Stimulated activated naive B cell treated with anti-CD40 and anti-IgM and Interleukin-4, amounts not matched to agents 10 μg/mL and 1 μg/mL and 100 μg/mL, for 72 hours (primary cell): ENCODE data around the gene VSX2.

Experiments used
- ATAC-seq, 2 donors: fragments of 150-1000 bp; cut with Tn5 transposase; replicated peaks; 2 replicates each; pipeline ENCODE4 v1.10.0; 2021; ENCODE audit warnings: moderate library complexity in 1 of 2
- DNase-seq: peaks from one replicate; pipeline ENCODE4 v3.0.0; 2021
- H3K27ac Mint-ChIP-seq: one replicate; pipeline ENCODE4 v1.8.0; 2022; ENCODE audit warnings: mild to moderate bottlenecking, mixed read lengths
- H3K27me3 Mint-ChIP-seq, 2 donors: one replicate each; pipeline ENCODE4 v1.8.0; 2022; ENCODE audit warnings: mixed read lengths in 2 of 2
- H3K36me3 Mint-ChIP-seq, 2 donors: one replicate each; pipeline ENCODE4 v1.8.0; 2022; ENCODE audit warnings: mixed read lengths in 2 of 2, mild to moderate bottlenecking in 1 of 2
- H3K4me1 Mint-ChIP-seq, 2 donors: one replicate each; pipeline ENCODE4 v1.8.0; 2022; ENCODE audit warnings: mixed read lengths in 2 of 2, mild to moderate bottlenecking in 1 of 2
- H3K4me3 Mint-ChIP-seq, 2 donors: one replicate each; pipeline ENCODE4 v1.8.0; 2022; ENCODE audit warnings: mild to moderate bottlenecking in 2 of 2, mixed read lengths in 2 of 2, moderate library complexity in 1 of 2
- H3K9me3 Mint-ChIP-seq, 2 donors: one replicate each; pipeline ENCODE4 v1.8.0; 2022; ENCODE audit warnings: mixed read lengths in 2 of 2, mild to moderate bottlenecking in 1 of 2

The VSX2 gene

DNA sequence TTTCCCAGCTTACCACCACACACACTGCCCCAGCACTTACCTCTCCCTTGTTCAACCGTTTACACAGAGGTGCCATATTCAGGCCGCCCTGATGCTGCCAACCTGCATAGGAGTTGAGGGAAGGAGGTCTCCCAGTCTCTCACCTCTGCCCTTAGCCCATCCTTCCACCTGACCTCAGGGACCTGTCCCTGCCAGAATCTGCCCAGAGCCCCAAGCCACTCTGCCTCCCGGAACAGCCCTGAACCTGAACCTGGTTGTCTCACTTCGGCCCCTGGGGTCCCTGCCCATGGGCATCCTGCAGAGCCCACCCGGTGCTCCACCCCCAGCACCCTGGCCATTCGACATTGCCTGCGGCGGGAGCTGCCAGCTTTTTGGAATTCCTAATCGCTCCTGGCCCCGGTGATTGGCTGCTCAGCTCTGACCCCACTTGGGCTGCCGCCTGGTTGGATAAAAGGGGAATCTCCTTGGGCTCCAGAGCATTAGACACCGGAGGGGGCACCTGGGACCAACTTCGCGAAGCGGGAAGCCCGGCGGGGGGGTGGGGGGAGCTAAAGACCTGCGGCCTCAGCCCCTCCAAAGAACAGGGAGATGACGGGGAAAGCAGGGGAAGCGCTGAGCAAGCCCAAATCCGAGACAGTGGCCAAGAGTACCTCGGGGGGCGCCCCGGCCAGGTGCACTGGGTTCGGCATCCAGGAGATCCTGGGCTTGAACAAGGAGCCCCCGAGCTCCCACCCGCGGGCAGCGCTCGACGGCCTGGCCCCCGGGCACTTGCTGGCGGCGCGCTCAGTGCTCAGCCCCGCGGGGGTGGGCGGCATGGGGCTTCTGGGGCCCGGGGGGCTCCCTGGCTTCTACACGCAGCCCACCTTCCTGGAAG lies at the start of gene VSX2:
Gene VSX2, plus strand, starts transcription at position 476 of the 874 bp plus-strand sequence. Its CDS starts 113 bp downstream, at position 589.
- DNase-seq (no peak), ATAC-seq (no peak)
- Mint-ChIP-seq H3K9me3 (no peaks in the 10 kb centered on the region), H3K36me3 (no peaks in the 10 kb centered on the region), H3K4me3 (peak within 1 kb of the TSS; percentile 78 to 83), H3K27ac (no peak within 1 kb of the TSS), H3K27me3 (peaks cover 77 to 89% of the 10 kb centered on the region in 2 donors), H3K4me1 (peaks cover 23 to 35% of the 10 kb centered on the region in 2 donors)

DNA sequence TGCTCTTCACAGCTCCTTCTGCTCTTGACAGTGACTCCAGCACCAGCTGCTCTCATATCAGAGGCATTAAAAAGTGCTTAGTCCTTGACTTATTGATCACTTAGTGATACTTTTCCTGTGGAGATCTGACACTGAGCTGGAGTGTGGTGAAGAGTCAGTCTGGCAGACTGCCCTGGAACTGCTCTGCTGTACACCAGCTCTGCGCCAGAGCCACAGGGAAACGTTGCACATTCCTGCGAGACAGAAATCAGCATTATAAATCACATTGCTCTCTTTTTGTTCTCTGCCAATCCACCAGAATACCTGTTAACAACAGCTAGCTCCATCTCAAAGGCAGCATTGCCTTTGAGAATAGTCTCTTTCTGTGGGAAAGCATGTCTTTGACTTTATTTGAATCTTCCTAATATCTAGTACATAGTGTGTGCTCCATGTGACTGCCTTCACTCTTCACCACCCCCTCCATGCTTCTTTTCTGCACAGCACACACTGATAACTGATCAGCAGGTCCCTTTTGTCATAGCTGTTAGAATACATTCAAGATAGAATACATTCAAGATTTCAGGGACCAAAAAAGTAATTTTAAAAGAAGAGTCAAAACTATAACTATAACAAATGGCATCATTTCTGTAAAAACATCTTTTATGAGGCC lies 48.2 kb upstream of the VSX2 start:
- DNase-seq = no peak
- no peak for ATAC-seq
- no peaks in the 10 kb centered on the region for H3K27me3 Mint-ChIP-seq
- H3K4me3 Mint-ChIP-seq = no peak overlapping the region
- H3K9me3 Mint-ChIP-seq = no peaks in the 10 kb centered on the region
- peaks cover 3 to 7% of the 10 kb centered on the region in 2 donors for H3K36me3 Mint-ChIP-seq
- no peaks in the 10 kb centered on the region for H3K4me1 Mint-ChIP-seq
- no peak overlapping the region for H3K27ac Mint-ChIP-seq

DNA sequence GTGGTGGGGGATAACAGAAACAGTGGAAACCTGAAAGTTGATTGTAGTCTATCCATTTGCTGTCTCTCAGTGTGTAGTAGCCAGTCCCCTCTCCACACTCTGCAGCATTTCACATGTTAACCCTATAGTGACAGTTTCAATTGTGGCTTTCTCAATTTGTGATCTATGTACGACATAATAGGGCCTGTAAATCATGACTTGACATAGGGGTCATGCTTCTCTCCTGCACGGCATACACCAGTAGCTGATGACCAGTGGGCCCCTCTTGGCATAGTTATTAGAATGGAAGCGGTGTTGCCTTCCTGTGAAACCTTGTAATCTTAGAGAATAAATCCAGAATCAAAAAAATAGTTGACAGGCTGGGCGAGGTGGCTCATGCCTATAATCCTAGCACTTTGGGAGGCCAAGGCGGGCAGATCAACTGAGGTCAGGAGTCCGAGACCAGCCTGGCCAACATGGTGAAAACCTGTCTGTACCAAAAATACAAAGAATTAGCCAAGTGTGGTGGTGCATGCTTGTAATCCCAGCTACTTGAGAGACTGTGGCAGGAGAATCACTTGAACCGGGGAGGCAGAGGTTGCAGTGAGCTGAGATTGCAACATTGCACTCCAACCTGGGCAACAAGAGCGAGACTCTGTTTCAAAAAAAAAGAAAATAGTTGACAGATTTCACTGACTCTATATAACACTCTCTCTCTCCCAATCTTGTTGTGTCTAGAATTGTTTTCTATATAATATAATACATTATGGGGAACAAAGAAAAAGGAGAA lies 44.6 kb upstream of the VSX2 start:
- H3K36me3 Mint-ChIP-seq = peaks cover 14 to 18% of the 10 kb centered on the region in 2 donors
- no peak for DNase-seq
- H3K9me3 Mint-ChIP-seq = no peaks in the 10 kb centered on the region
- H3K27me3 Mint-ChIP-seq = no peaks in the 10 kb centered on the region
- no peak overlapping the region for H3K27ac Mint-ChIP-seq
- no peak for ATAC-seq
- no peak overlapping the region for H3K4me3 Mint-ChIP-seq
- no peaks in the 10 kb centered on the region for H3K4me1 Mint-ChIP-seq

DNA sequence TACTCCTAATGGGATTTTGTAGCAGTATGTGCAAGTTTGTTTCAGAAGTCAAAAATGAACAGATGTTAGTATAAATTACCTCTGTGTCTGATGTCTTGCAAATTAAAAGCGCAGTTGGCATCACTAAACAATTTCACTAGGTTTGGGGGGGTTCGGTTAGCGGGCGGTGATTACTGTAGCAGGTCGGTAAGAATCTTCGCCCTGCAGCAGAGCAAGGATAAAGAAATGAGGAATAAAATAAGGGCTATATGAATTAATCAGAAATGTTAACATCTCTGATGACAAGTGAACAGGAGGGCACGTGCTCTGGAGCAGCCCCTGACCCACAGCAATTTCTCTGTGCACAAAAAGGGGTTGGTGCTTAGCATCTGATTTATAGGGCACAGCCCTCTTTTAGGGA lies 43.6 kb upstream of the VSX2 start:
- H3K27me3 Mint-ChIP-seq = no peaks in the 10 kb centered on the region
- ATAC-seq (no peak), DNase-seq (no peak)
- no peak overlapping the region for H3K4me3 Mint-ChIP-seq
- no peaks in the 10 kb centered on the region for H3K4me1 Mint-ChIP-seq
- no peaks in the 10 kb centered on the region for H3K9me3 Mint-ChIP-seq
- peaks cover 13 to 18% of the 10 kb centered on the region in 2 donors for H3K36me3 Mint-ChIP-seq
- no peak overlapping the region for H3K27ac Mint-ChIP-seq

DNA sequence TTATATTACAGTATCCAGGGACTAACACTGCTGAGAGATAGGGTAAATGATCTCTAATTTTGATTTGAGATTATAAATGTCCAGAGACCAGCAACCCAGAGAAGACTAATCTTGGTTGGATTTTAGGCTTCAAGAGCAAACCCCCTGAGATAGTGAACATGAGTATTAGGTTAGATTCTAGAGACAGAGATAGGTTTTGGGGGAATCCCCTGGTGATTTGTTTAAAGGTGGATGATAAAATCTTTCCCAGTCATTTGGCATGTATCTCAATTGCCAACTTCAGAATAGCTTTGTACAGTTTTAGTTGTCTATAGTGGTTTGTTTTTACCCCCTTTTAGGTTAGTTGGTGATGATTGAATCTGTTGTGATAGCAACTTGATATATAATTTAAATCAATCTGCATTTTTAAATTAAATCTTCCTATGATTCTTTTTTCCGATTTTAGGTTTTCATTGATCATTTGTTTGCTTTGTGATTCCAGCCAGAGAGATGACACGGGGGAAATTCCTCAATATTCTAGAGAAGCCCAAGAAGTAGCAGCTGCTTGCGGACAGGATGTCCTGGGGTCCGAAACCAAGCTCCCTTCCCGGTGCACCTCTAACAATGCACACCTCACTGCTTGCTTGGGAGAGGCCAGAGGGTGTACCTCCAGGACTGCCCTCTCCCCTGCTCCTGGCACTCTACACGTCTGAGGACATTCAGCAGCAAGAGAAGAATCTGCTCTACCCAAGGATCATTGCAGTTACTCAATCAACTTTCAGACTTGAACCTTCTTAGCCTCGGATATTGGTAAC lies 40.6 kb upstream of the VSX2 start:
- ATAC-seq (no peak), DNase-seq (no peak)
- Mint-ChIP-seq H3K9me3 (no peaks in the 10 kb centered on the region), H3K4me3 (no peak overlapping the region), H3K27ac (no peak overlapping the region), H3K36me3 (peaks cover 16 to 27% of the 10 kb centered on the region in 2 donors), H3K27me3 (no peaks in the 10 kb centered on the region), H3K4me1 (peaks cover 0 to 5% of the 10 kb centered on the region in 2 donors)

DNA sequence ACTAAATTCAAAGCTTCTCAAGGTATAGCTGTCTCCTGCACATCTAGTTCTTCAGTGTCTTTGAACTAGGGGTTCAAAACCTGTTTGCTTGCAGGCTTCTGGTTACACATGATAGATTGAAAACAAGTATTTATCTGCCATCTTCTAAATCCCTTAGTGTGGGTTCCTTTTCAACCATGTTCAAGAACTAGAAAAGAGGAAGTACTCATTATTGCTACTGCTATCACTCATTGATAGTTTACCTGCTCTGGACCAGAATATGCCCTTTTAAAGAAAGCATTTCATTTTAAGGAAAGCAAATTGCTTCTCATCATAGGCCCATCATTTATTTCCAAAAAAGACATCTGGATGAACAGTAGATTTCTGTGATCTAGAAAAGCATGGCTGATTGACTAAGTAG lies 37.1 kb upstream of the VSX2 start:
- H3K27me3 Mint-ChIP-seq = no peaks in the 10 kb centered on the region
- no peak overlapping the region for H3K27ac Mint-ChIP-seq
- peaks cover 13 to 33% of the 10 kb centered on the region in 2 donors for H3K36me3 Mint-ChIP-seq
- ATAC-seq = peak; percentile 69 to 80
- H3K4me1 Mint-ChIP-seq = peaks cover 0 to 5% of the 10 kb centered on the region in 2 donors
- H3K9me3 Mint-ChIP-seq = no peaks in the 10 kb centered on the region
- no peak overlapping the region for H3K4me3 Mint-ChIP-seq
- DNase-seq = no peak

DNA sequence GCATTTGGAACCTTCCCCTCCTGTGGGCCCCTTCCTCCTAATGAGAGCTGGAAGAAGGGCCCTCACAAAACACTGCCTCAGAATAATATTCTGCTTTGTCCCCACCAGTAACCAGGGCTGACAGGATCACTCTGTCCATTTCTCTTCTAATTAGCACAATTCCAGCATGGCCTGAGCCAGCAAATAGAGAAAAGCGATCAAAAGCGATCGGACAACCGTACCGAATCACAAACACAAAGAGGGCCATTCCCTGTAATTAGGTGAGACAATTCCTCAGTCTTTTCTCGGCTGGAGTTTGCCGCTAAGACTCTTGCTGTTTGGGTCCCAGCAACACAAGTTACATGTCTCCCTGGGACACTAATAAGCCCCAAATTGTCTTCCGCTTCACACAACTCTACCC lies 35.6 kb upstream of the VSX2 start:
- Mint-ChIP-seq H3K4me1 (peaks cover 0 to 5% of the 10 kb centered on the region in 2 donors), H3K27me3 (peaks cover 0 to 1% of the 10 kb centered on the region in 2 donors), H3K4me3 (no peak overlapping the region), H3K27ac (no peak overlapping the region), H3K9me3 (no peaks in the 10 kb centered on the region), H3K36me3 (peaks cover 12 to 30% of the 10 kb centered on the region in 2 donors)
- ATAC-seq = no peak
- no peak for DNase-seq

DNA sequence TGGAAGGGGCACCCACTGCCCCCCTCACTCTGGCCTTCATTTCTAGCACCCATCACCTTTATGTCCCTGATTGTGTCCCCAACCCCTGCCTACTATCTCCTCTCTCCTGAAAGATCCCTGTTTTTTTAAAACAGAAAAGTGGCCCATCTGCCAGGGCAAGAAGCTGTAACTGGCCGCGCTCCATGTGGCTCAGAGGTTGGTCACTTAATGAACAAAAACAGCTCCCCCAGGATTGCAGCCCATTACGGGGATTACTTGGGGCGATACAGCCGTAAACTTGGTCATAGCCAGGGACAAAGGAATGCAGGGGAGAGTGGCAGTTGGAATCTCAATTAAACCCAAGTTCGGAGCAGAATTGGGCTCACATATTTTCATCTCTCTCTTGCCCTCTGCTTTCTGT lies 34.8 kb upstream of the VSX2 start:
- no peak overlapping the region for H3K4me3 Mint-ChIP-seq
- DNase-seq (no peak), ATAC-seq (no peak)
- peaks cover 6 to 22% of the 10 kb centered on the region in 2 donors for H3K36me3 Mint-ChIP-seq
- peaks cover 0 to 8% of the 10 kb centered on the region in 2 donors for H3K27me3 Mint-ChIP-seq
- peaks cover 0 to 5% of the 10 kb centered on the region in 2 donors for H3K4me1 Mint-ChIP-seq
- no peak overlapping the region for H3K27ac Mint-ChIP-seq
- no peaks in the 10 kb centered on the region for H3K9me3 Mint-ChIP-seq

DNA sequence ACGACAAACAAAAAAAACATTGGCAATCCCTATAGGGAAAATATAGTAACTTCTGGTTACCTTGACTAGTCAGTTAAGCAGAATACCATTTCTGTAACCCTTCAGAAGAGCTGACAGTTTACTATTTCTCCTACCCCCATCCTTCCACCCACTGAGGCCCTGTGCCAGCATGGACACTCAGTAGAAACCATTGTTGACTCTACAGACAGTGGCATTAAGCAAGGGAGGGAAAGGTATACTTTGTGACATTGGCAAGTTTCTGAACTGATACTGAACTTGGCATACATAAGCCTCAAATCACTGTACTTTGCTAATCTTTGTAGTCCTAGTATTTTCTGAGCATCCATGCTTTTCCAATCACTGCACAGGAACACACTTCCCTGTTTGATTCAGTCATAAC lies 33.4 kb upstream of the VSX2 start:
- Mint-ChIP-seq H3K4me1 (peaks cover 0 to 5% of the 10 kb centered on the region in 2 donors), H3K9me3 (no peaks in the 10 kb centered on the region), H3K27ac (no peak overlapping the region), H3K36me3 (peaks cover 2 to 22% of the 10 kb centered on the region in 2 donors), H3K27me3 (peaks cover 0 to 8% of the 10 kb centered on the region in 2 donors), H3K4me3 (no peak overlapping the region)
- no peak for DNase-seq
- ATAC-seq = no peak

DNA sequence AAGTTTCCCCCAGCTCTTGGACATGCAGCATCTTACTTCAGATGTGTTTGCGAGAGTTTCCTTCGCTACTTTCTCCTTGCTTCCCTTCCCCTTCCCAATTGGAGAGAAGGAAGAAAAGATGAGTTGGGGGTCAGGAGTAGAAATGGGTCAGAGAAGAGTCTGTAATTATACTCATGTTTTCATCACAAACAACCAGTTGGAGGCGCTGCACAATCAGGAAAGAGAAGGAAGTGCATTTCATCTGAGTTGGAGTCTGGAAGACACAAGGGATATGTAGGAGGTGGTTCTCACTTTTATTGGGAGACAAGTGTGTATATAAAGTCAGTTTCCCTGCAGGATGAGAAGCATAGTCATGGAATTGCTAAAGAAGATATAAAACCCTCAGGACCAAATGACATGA lies 31.3 kb upstream of the VSX2 start:
- Mint-ChIP-seq H3K4me3 (no peak overlapping the region), H3K4me1 (no peaks in the 10 kb centered on the region), H3K9me3 (no peaks in the 10 kb centered on the region), H3K27me3 (peaks cover 0 to 8% of the 10 kb centered on the region in 2 donors), H3K36me3 (peaks cover 2 to 13% of the 10 kb centered on the region in 2 donors), H3K27ac (no peak overlapping the region)
- DNase-seq (no peak), ATAC-seq (no peak)

DNA sequence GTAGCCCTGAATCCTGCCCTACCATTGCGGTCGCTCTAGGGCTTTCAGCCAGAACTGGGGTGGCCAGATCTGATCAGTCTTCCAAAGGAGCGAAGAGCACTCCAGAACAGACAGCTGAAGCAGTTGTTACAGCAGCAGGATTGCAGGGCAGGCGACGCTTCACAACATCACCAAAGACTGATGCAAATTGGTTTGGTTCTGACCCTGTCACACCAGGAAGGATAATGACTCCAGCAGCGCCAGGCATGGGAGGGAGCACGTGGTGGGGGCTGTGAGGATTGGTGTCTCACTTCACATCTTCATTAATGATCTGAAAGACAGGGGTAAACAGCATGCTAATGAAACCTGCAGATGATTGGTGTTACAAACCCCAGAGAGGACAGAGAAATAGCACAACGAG lies 30.6 kb upstream of the VSX2 start:
- no peak for ATAC-seq
- peaks cover 0 to 8% of the 10 kb centered on the region in 2 donors for H3K27me3 Mint-ChIP-seq
- H3K9me3 Mint-ChIP-seq = no peaks in the 10 kb centered on the region
- DNase-seq = no peak
- H3K27ac Mint-ChIP-seq = no peak overlapping the region
- H3K4me3 Mint-ChIP-seq = no peak overlapping the region
- peaks cover 0 to 6% of the 10 kb centered on the region in 2 donors for H3K36me3 Mint-ChIP-seq
- H3K4me1 Mint-ChIP-seq = no peaks in the 10 kb centered on the region

DNA sequence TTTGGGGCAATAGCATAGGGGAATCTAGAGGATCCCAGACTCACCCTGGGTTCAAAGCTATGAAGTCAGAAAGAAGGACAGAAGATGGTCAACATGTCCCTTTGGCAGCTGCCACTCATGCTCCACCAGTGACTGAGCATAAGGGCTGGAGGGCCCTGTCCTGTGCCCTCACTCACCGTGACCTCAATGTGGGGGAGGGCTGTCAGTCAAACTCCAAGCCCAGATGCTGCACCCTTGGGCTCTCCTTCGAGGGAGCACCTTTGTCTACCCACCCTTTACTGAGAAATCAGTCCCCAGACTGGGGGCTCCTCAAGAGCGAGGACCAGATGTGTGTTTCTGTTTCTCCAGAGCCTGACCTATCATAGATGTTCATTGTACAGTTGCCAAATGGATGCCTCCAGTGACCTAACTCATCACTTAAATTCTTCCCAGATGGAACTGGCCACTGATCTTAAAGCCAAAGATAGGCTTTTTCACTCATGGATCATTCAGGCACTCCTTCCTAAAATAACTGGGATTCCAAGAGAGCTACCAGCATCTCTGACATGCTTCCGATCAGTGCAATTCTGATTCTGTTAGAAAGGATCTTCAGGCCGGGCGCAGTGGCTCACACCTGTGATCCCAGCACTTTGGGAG lies 27.2 kb upstream of the VSX2 start:
- DNase-seq (no peak), ATAC-seq (no peak)
- Mint-ChIP-seq H3K9me3 (no peaks in the 10 kb centered on the region), H3K4me1 (no peaks in the 10 kb centered on the region), H3K27ac (no peak overlapping the region), H3K36me3 (no peaks in the 10 kb centered on the region), H3K27me3 (peaks cover 4 to 24% of the 10 kb centered on the region in 2 donors), H3K4me3 (no peak overlapping the region)
